ENCODE data around the gene TRAK2.
A peak's percentile ranks its signal among the peaks of the same experiment; 100 is the strongest.
"Not testable (repeated sequence)": the region's sequence is repeated elsewhere in the genome, so short reads cannot be mapped to it uniquely, and the experiment has no call there.

The TRAK2 gene

GRCh38 chr2:201452058-201452921, 1.0 kb upstream of the TRAK2 start:
- DNase-seq (ENCODE audit: low read depth in 1 of 2, low spot score in 1 of 2) = peak in 1 of 2 donors; percentile 7

DNA sequence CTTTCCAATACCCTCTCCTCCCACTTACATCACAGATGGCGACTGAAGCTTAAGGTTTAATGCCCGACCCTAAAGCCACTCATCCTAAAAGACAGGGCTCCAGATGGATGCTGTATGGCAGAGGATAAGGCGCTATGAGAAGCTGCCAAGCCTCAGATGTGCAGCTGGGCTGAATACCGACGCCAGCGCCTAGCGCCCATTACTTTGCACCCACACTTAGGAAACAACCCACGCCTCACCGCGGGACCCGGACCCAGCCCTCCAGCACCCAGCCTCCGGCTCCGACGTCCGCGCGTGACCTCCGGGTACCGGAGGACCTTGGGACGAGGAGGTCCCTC, 335 bp downstream of the TRAK2 start:
- DNase-seq (ENCODE audit: low read depth in 1 of 2, low spot score in 1 of 2) = no peak

DNA sequence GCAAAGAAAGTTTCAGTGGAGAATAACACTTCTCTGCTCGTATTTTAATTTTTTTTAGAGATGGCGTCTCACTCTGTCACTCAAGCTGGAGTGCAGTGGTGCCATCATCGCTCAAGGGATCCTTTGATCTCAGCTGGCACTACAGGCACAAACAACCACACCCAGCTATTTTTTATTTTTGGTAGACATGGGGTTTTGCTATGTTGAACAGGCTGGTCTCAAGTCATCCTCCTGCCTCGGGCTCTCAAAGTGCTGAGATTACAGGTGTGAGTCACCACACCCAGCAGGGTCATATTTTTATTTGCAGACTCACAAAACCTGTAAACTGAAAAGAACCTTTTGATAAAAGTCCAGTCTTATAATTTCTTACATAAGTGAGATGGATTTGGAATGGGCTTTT, 2.6 kb downstream of the TRAK2 start:
- DNase-seq (ENCODE audit: low read depth in 1 of 2, low spot score in 1 of 2) = no peak

GRCh38 chr2:201448061-201448460, 3.2 kb downstream of the TRAK2 start:
- DNase-seq (ENCODE audit: low read depth in 1 of 2, low spot score in 1 of 2) = no peak

GRCh38 chr2:201447086-201447485, 4.2 kb downstream of the TRAK2 start:
- no peak for DNase-seq (ENCODE audit: low read depth in 1 of 2, low spot score in 1 of 2)

- no peak for DNase-seq (ENCODE audit: low read depth in 1 of 2, low spot score in 1 of 2)
Observed at GRCh38 chr2:201444746-201445465, 6.4 kb downstream of the TRAK2 start.

DNA sequence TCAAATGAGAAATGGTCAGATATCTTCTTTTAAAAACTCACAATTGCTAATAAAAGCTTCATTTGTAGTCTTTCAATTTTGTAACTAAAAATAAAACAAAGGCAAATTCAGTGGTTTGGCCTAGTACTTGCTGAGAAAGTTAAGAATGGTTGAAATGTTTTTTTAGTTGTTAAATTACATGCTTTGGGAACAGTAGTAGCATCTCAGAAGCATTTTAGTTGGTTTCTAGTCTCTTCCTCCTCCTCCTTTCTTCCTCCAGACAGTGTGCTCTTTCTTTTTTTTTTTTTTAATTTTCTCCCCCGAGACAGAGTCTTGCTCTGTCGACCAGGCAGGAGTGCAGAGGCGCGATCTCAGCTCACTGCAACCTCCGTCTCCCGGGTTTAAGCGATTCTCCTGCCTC, 9.8 kb downstream of the TRAK2 start:
- no peak for DNase-seq (ENCODE audit: low read depth in 1 of 2, low spot score in 1 of 2)

DNA sequence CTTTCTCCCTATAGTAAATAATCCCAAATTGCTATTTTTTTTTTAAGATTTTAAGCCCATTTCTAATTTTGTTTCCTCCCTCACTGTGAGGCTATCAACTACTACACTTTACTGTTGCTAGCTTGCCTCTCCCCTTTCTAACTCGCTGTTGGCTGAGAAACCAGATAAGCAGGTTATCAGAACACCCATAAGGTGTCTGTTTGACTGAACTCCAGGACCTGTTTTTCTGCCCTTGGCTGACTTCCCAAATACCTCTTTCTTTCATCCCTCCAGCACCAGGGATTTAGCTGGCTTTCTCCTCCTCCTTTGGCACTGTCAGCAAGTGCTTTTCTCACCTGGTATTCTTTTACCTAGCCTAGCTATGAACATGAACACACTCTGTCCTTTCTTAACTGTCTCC, 11.1 kb downstream of the TRAK2 start:
- no peak for DNase-seq (ENCODE audit: low read depth in 1 of 2, low spot score in 1 of 2)

- not testable (repeated sequence) for DNase-seq (ENCODE audit: low read depth in 1 of 2, low spot score in 1 of 2)
Observed at GRCh38 chr2:201439336-201439922, 11.8 kb downstream of the TRAK2 start.

DNA sequence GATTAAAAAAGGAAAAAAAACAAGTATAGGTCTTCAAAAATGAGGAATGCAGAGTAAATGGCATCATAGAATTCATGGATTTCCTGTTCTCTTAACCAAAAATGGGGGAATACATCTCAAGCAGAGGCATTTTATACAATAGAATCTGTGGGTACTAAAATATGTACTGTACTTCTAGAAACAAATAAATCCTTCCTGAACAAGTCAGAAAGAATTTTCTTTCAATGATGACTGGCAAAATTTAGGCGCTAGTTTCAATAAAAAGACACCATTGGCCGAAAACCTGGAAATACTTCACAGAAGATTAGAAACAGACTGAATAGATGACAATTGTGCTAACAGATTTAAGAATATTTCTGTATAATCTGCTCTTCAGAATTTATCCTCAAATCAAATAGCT, 15.1 kb downstream of the TRAK2 start:
- DNase-seq (ENCODE audit: low read depth in 1 of 2, low spot score in 1 of 2) = no peak

DNA sequence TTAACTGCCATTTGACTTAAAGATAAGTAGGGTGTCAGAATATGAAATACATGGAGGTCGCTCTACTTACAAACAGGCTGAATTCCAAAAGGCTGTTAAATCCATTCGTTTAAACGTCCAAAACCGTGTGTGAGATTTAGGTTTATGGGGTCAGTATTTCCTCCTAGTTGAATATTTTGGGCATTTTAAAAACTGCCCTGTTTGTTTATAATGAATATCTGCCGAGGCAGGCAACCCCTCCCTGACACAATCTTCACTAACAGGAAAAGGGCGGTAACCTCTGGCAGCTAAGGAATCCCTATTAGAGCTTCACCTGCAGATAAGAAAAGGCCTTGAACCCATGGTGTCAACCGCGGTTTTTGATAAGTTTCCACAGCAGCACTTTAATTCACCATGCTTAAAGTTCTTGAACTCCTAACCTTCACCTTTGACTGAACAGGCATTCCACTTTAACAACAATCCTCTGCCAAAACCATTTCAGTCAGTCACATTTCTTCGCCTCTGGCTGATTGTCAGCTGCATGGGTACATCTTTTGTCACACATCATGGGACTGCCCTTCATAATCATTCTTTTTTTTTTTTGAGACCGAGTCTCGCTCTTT, 17.8 kb downstream of the TRAK2 start:
- no peak for DNase-seq (ENCODE audit: low read depth in 1 of 2, low spot score in 1 of 2)

GRCh38 chr2:201432621-201433393, 18.5 kb downstream of the TRAK2 start:
- DNase-seq (ENCODE audit: low read depth in 1 of 2, low spot score in 1 of 2) = no peak

DNA sequence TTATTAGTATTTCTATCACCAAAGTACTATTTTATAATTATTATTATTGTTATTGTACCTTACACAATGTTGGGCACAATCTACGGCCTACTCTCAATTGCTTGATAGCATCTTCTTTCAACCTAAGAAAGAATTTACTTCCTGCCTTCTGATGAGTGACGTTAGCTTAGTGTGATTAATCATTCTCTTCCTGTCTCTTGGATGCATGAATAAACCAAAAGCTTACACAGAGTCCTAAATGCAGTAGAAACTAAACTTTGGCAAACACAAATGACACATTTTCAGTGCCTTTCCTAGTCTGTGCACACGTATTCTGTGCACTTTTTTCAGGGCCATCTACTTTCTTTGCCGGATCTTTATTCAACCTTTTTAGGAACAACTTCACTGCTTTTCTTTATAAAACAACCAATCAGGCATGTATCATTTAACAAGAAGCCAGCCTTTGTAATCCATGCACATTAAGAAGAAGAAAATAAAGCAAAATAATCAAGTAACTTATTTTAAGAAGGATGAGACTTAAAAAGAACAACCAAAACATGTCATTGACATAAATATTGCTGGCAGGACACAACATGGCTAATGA, 19.1 kb downstream of the TRAK2 start:
- no peak for DNase-seq (ENCODE audit: low read depth in 1 of 2, low spot score in 1 of 2)

DNA sequence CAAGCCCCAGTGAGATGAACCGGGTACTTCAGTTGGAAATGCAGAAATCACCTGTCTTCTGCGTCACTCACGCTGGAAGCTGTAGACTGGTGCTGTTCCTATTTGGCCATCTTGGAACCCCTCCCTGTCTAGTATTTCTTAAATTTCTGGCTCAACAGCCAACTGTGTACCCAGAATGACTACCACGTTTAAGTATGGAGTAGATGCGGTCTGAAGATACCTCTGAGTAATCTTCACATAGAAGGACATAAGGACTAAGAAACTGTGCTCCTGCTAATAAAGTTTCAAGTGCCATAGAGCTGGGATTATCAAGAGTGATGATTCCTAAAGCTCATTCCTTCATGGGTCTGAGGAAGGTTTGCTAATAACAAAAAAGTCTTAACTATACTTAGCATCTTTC, 20.4 kb downstream of the TRAK2 start:
- no peak for DNase-seq (ENCODE audit: low read depth in 1 of 2, low spot score in 1 of 2)

GRCh38 chr2:201430322-201430721, 20.9 kb downstream of the TRAK2 start:
- not testable (repeated sequence) for DNase-seq (ENCODE audit: low read depth in 1 of 2, low spot score in 1 of 2)

DNA sequence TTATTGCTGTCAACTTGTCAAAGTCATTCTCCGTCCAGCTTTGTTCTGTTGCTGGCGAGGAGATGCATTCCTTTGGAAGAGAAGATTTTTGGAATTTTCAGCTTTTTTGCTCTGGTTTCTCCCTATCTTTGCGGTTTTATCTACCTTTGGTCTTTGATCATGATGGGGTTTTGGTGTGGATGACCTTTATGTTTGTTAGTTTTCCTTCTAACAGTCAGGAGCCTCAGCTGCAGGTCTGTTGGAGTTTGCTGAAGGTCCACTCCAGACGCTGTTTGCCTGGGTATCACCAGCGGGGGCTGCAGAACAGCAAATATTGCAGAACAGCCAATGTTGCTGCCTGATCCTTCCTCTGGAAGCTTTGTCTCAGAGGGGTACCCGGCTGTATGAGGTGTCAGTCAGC, 21.4 kb downstream of the TRAK2 start:
- not testable (repeated sequence) for DNase-seq (ENCODE audit: low read depth in 1 of 2, low spot score in 1 of 2)

- DNase-seq (ENCODE audit: low read depth in 1 of 2, low spot score in 1 of 2) = not testable (repeated sequence)
Observed at GRCh38 chr2:201428366-201428765, 22.9 kb downstream of the TRAK2 start.

GRCh38 chr2:201425952-201426351, 25.3 kb downstream of the TRAK2 start:
- no peak for DNase-seq (ENCODE audit: low read depth in 1 of 2, low spot score in 1 of 2)

DNA sequence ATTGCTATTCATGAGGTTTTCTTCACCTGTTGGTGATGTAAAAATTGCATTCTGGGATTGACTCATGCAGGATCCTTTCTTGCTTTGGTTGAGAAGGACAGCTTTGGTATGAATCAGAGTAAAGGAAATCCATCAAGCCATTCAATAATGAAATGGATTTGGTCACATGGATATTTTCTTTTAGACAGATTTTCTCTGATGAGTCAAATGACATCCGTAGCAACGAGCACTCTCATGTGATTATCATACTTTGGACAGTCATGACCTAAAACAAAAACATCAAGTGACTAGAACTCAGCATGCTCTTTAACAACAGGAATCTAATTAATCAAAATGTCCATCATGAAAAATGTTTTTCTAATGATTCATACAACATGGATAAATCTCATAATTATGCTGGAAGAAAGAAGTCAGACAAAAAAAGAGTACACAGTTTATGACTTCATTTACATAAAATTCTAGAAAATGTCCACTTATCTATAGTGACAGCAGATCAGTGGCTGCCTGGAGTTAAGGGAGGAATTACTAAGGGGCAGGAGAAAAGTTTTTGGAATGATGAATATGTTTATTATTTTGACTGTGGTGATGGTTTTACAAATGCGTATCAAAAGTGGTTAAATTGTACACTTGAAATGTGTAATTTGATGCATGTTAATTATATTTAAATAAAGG, 30.7 kb downstream of the TRAK2 start:
- no peak for DNase-seq (ENCODE audit: low read depth in 1 of 2, low spot score in 1 of 2)

DNA sequence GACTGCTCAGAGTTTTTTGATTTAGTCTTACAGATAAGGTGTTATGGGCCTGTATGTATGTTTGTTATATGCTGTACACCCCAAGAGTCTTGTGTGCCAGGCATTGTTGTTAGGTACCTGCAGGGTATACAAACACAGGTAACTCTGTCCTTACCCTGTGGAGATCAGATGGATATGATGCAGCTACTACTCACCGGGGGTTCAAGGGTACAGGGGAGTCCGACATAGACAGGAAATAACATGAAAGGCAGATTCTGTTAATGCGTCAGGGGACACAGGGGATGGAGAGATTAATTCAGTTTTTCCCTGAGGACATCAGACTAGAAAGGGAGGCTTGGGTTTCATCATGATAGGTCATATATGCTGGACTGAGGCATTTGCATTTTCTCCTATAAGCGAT, 31.3 kb downstream of the TRAK2 start:
- no peak for DNase-seq (ENCODE audit: low read depth in 1 of 2, low spot score in 1 of 2)
